GM12874 (cell line): ENCODE results near the gene SPIN1.

Experiments used
- CTCF ChIP-seq: IDR thresholded peaks from 2 replicates; pipeline ENCODE4 v1.5.1; 2011; ENCODE audit warnings: low read depth, mild to moderate bottlenecking, control low read depth, low read length, moderate library complexity; ENCODE audit not compliant: insufficient read depth

Gene SPIN1

GRCh38 chr9:88411471-88411870 lies 23.2 kb downstream of the SPIN1 start:
- no peak for TF ChIP-seq CTCF

GRCh38 chr9:88414298-88414697 lies 26.1 kb downstream of the SPIN1 start:
- no peak for TF ChIP-seq CTCF

GRCh38 chr9:88418025-88418424 lies 29.8 kb downstream of the SPIN1 start:
- no peak for TF ChIP-seq CTCF

GRCh38 chr9:88418715-88419540 lies 30.7 kb downstream of the SPIN1 start:
- TF ChIP-seq CTCF: no peak

GRCh38 chr9:88420227-88420626 lies 32.0 kb downstream of the SPIN1 start:
- no peak for TF ChIP-seq CTCF

- TF ChIP-seq CTCF: no peak
These were observed 33.1 kb downstream of the SPIN1 start for GRCh38 chr9:88421348-88421747.

- TF ChIP-seq CTCF: no peak
These were observed 37.3 kb downstream of the SPIN1 start for GRCh38 chr9:88425538-88425950.
